MCF 10A (cell line): Measurements from ENCODE around the gene TMEM170B. TPM values are rescaled to one million over a fixed set of nuclear protein-coding genes. Genes with fewer than 3 reads are reported as not detected.

Experiments
- BruUV-seq: library from RNA; stranded (reverse); fragments of 400-500 nt; replicated peaks from 2 replicates; lab custom pipeline; 2021; lab: Mats Ljungman, UMichigan
- CTCF ChIA-PET: fragments of 300-600 bp; sonication (Branson Sonifier 250); formaldehyde crosslinking; extraction: SDS; loops from one replicate; lab custom pipeline; 2021; ENCODE audit warnings: antibody characterized with exemption, inconsistent platforms; lab: Yijun Ruan, JAX
- POLR2A ChIA-PET: fragments of 300-600, 350-650 bp; sonication (Branson Sonifier 250); formaldehyde crosslinking; extraction: SDS; loops from one replicate; lab custom pipeline; 2020; ENCODE audit warnings: antibody characterized with exemption, inconsistent platforms; lab: Yijun Ruan, JAX
- DNase-seq: peaks from one replicate; pipeline ENCODE4 v3.0.0-alpha.2; 2018; ENCODE audit not compliant: unreplicated experiment
- H3K27ac Mint-ChIP-seq: one replicate; pipeline ENCODE4 v1.8.0; 2022; ENCODE audit warnings: mild to moderate bottlenecking, low read depth, mixed read lengths; ENCODE audit not compliant: unreplicated experiment
- H3K27me3 Mint-ChIP-seq: one replicate; pipeline ENCODE4 v1.8.0; 2022; ENCODE audit warnings: mixed read lengths; ENCODE audit not compliant: insufficient read depth, unreplicated experiment
- H3K36me3 Mint-ChIP-seq: one replicate; pipeline ENCODE4 v1.8.0; 2022; ENCODE audit warnings: mild to moderate bottlenecking, moderate library complexity, mixed read lengths; ENCODE audit not compliant: insufficient read depth, unreplicated experiment
- H3K4me1 Mint-ChIP-seq: one replicate; pipeline ENCODE4 v1.8.0; 2022; ENCODE audit warnings: mixed read lengths; ENCODE audit not compliant: insufficient read depth, unreplicated experiment
- H3K4me3 Mint-ChIP-seq: one replicate; pipeline ENCODE4 v1.8.0; 2022; ENCODE audit warnings: mild to moderate bottlenecking, moderate library complexity, mixed read lengths; ENCODE audit not compliant: unreplicated experiment
- H3K9me3 Mint-ChIP-seq: one replicate; pipeline ENCODE4 v1.8.0; 2022; ENCODE audit warnings: mixed read lengths; ENCODE audit not compliant: unreplicated experiment
- intact Hi-C: fragments of 100-400 bp; cut with micrococcal nuclease; formaldehyde crosslinking; loops from 2 replicates; pipeline ENCODE4 v1.14.1; 2022
- total RNA-seq: library from RNA; stranded (reverse); gene quantifications from 2 replicates; pipeline ENCODE4 v1.2.3, GENCODE V29; 2022
- TF ChIP-seq, protein P1 (sequence below): fragments of 200-600 bp; IDR thresholded peaks from one replicate; pipeline ENCODE4 v1.8.0; 2022; ENCODE audit warnings: antibody characterized with exemption, mild to moderate bottlenecking; ENCODE audit not compliant: unreplicated experiment

Gene TMEM170B
- total RNA-seq, 1 experiment from 2014 or later = 0.70 TPM

DNA sequence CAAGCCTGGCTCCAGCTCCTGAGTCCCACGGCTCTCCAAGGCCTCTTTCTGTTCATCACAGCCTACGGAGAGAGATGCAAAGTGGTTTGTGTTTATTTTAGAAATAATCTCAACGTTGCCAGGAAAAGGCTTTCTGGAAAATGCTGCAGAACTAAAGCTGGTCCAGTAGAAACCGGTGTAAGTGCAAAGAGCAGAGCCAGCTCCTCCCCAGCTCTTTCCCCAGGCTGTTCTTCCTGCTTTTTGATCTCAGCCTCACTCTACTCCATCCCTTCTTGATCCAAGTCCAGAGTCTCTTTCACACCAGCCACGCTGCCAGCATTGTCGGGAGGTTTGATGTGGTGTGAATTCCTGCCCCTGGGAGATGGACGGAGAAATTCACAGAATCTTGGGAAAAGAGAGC is 69.8 kb downstream of the TMEM170B start:
- Mint-ChIP-seq H3K4me1 (no peaks in the 10 kb centered on the region), H3K36me3 (no peaks in the 10 kb centered on the region), H3K27ac (no peak overlapping the region), H3K9me3 (no peaks in the 10 kb centered on the region), H3K27me3 (peaks cover 42% of the 10 kb centered on the region), H3K4me3 (no peak overlapping the region)
- intact Hi-C loops = no loop called here
- no peak for DNase-seq
- ChIA-PET POLR2A (interaction anchor here (0.6 kb wide), 1 partner anchor 1461 kb away, joined by 3 read pairs; no protein-coding TSS in a partner anchor), CTCF (interaction anchor here (1.1 to 1.3 kb wide), 2 partner anchors 15 to 19 kb away, joined by 3 to 4 read pairs; no protein-coding TSS in a partner anchor)
- no TSS peak for BruUV-seq
- TF ChIP-seq, protein P1, sequence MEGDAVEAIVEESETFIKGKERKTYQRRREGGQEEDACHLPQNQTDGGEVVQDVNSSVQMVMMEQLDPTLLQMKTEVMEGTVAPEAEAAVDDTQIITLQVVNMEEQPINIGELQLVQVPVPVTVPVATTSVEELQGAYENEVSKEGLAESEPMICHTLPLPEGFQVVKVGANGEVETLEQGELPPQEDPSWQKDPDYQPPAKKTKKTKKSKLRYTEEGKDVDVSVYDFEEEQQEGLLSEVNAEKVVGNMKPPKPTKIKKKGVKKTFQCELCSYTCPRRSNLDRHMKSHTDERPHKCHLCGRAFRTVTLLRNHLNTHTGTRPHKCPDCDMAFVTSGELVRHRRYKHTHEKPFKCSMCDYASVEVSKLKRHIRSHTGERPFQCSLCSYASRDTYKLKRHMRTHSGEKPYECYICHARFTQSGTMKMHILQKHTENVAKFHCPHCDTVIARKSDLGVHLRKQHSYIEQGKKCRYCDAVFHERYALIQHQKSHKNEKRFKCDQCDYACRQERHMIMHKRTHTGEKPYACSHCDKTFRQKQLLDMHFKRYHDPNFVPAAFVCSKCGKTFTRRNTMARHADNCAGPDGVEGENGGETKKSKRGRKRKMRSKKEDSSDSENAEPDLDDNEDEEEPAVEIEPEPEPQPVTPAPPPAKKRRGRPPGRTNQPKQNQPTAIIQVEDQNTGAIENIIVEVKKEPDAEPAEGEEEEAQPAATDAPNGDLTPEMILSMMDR = no peak

DNA sequence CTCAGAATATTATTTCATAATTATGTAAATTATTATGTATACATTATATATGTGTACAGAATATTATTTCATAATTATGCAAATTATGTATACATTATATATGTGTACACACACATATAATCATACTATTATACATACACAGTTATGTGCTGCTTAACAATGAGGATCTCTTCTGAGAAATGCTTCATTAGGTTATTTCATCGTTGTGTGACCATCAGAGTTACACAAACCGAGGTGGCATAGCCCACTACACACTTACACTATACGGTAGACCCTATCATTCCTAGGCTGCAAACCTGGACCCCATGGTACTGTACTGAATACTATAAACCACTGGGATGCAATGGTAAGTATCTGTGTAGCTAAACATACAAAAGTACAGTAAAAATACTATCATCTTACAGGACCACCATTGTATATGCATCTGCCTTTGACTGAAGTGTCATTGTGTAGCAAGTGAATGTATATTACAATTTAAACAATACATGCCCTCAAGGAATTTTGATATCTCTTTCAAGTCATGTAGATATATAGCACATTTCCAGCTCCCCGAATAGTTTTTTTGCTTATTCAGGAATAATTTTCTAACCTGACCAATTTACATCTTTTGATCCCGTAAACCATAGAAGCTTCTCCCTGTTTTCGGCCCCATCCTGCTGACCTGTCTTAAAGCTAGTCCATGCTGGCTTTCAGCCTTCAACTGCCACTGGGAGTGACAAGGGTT is 71.2 kb downstream of the TMEM170B start:
- Mint-ChIP-seq H3K9me3 (no peaks in the 10 kb centered on the region), H3K27ac (no peak overlapping the region), H3K27me3 (peaks cover 30% of the 10 kb centered on the region), H3K36me3 (no peaks in the 10 kb centered on the region), H3K4me1 (no peaks in the 10 kb centered on the region), H3K4me3 (no peak overlapping the region)
- TF ChIP-seq, protein P1 = no peak
- CTCF ChIA-PET = interaction anchor here (0.6 kb wide), 1 partner anchor 174 kb away, joined by 4 read pairs; no protein-coding TSS in a partner anchor
- intact Hi-C loops = no loop called here
- DNase-seq = no peak
- no TSS peak for BruUV-seq
- POLR2A ChIA-PET = no interaction called here

DNA sequence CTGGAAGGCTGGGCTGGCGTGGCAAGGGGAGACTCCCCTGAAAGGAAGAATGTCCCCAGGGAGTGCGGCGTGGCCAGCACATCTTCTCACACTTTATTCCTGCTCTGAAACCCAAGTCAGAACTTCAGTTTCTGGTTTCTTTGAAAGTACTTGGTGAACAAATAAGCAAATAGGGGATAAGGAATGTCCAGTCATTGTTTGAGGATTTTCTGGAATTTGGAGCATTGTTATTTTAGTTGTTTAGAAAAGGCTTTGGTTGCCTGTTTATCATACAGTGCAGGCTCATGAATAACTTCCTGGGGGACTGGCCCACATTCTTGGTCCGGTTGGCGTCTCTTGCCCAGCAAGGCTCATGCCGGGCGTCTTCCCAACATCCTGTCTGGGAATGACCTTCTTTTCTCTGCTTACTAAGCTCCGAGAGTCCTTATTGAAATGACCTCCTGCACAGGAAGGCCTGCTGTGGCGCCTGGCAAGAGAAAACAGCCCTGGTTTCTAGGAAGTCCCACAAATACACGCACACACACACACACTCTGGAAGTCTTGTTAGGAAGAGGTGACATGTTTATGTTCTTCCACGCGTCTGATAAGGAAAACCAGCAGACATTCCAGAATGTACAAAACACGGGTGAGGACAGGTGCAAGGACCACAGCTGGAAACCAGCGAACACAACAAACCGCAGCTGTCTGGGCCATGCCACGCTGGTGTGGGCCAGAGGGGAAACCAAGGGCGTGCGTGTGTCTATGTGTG is 71.9 kb downstream of the TMEM170B start:
- BruUV-seq = no TSS peak
- intact Hi-C loops = no loop called here
- H3K27ac Mint-ChIP-seq = no peak overlapping the region
- CTCF ChIA-PET = interaction anchor here (0.6 to 0.9 kb wide), 2 partner anchors 14 to 174 kb away, joined by 3 to 4 read pairs; no protein-coding TSS in a partner anchor
- no peaks in the 10 kb centered on the region for H3K4me1 Mint-ChIP-seq
- no peak overlapping the region for H3K4me3 Mint-ChIP-seq
- H3K27me3 Mint-ChIP-seq = peaks cover 22% of the 10 kb centered on the region
- POLR2A ChIA-PET = no interaction called here
- H3K36me3 Mint-ChIP-seq = no peaks in the 10 kb centered on the region
- TF ChIP-seq, protein P1 = no peak
- no peaks in the 10 kb centered on the region for H3K9me3 Mint-ChIP-seq
- peak; percentile 22 for DNase-seq

DNA sequence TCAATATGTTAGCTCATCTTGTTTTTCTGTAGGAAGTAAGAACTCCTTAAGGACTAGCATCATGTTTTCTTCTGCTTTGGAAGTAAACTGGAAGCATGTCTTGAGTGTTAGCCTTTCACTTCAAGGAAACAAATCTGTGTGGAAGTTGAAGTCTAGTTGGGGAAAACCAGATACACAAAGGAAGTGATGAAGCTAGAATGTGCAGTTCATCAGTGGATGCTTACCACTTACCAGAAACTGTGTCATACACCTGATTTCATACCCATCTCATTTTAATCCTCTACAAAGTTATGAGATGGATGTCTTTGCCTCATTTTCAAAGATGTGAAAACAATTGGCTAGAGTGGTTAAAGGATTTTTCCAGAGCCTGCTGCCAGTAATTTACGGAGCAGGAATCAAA is 75.8 kb downstream of the TMEM170B start:
- no peak overlapping the region for H3K4me3 Mint-ChIP-seq
- no peaks in the 10 kb centered on the region for H3K36me3 Mint-ChIP-seq
- H3K9me3 Mint-ChIP-seq = no peaks in the 10 kb centered on the region
- ChIA-PET POLR2A (interaction anchor here (0.7 kb wide), 1 partner anchor 10 kb away, joined by 4 read pairs; no protein-coding TSS in a partner anchor), CTCF (interaction anchor here (0.6 kb wide), 1 partner anchor 674 kb away, joined by 3 read pairs; no protein-coding TSS in a partner anchor)
- no peak overlapping the region for H3K27ac Mint-ChIP-seq
- TF ChIP-seq, protein P1 = no peak
- no peaks in the 10 kb centered on the region for H3K4me1 Mint-ChIP-seq
- no peak for DNase-seq
- intact Hi-C loops = no loop called here
- no peaks in the 10 kb centered on the region for H3K27me3 Mint-ChIP-seq
- no TSS peak for BruUV-seq
